Mucosa of stomach (tissue), 1 donor: ENCODE data around the gene ROBO1.

Experiments used
- H3K27me3 ChIP-seq: one replicate; pipeline ENCODE4 v1.7.0; 2013; ENCODE audit warnings: mild to moderate bottlenecking, low read length; ENCODE audit not compliant: control insufficient read depth, insufficient read depth
- H3K36me3 ChIP-seq: one replicate; pipeline ENCODE4 v1.7.0; 2013; ENCODE audit warnings: low read length; ENCODE audit not compliant: control insufficient read depth, insufficient read depth
- H3K4me1 ChIP-seq: one replicate; pipeline ENCODE4 v1.7.0; 2013; ENCODE audit warnings: mild to moderate bottlenecking, low read length; ENCODE audit not compliant: control insufficient read depth, insufficient read depth
- H3K4me3 ChIP-seq: one replicate; pipeline ENCODE4 v1.7.0; 2013; ENCODE audit warnings: low read length
- H3K9ac ChIP-seq: one replicate; pipeline ENCODE4 v1.7.0; 2013; ENCODE audit warnings: mild to moderate bottlenecking, low read length, moderate library complexity
- H3K9me3 ChIP-seq: one replicate; pipeline ENCODE4 v1.7.0; 2013; ENCODE audit warnings: mild to moderate bottlenecking, low read length, moderate library complexity; ENCODE audit not compliant: control insufficient read depth
- donor health status: Pancreatic carcinoma.

ROBO1 gene

GRCh38 chr3:79392479-79392878 is 375.3 kb downstream of the ROBO1 start:
- no peak overlapping the region for H3K4me3 ChIP-seq
- H3K9me3 ChIP-seq = no peaks in the 10 kb centered on the region

DNA sequence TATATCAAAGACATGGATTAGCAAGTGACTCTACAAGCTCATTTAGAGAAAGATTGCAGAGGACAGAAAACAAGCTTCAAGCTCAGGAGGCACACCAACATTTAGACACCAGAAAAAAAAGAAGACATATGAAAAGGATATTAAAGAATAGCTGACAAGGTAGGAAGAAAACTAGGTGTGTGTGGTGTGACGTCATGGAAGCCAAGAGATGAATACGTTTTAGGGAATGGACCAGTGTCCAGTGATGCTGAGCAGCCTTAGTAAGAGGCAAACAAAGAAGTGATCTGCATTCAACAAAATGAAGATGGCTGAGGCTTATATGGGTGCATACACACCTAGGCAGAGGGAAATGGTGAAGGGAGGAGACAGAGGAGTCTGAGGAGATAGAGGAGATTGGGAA is 377.4 kb downstream of the ROBO1 start:
- H3K9ac ChIP-seq = no peak overlapping the region
- H3K4me3 ChIP-seq = no peak overlapping the region
- no peaks in the 10 kb centered on the region for H3K4me1 ChIP-seq
- no peaks in the 10 kb centered on the region for H3K27me3 ChIP-seq
- no peaks in the 10 kb centered on the region for H3K9me3 ChIP-seq
- no peaks in the 10 kb centered on the region for H3K36me3 ChIP-seq

More at GRCh38 chr3:79392479-79392878, 375.3 kb downstream of the ROBO1 start:
- no peaks in the 10 kb centered on the region for H3K36me3 ChIP-seq
- H3K9ac ChIP-seq = no peak overlapping the region
- no peaks in the 10 kb centered on the region for H3K27me3 ChIP-seq
- H3K4me1 ChIP-seq = no peaks in the 10 kb centered on the region

DNA sequence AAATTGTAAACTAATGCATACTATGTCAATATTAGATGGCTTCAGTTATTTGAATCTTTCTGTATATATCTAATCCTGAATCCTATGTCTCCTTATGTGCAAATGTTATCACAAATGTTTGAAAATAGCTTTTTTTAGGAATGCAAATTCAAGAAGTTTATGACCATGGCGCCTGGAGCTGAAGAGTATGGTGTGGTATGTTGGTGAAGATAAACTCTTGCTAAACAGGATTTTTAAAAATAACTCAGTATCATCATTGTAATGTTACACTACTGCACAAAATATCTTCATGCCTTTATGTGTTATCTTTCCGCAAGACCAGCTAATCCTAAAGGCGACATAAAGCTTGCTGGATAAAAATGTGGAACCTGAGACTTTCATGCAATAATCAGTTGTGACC is 382.6 kb downstream of the ROBO1 start:
- H3K27me3 ChIP-seq = no peaks in the 10 kb centered on the region
- no peaks in the 10 kb centered on the region for H3K9me3 ChIP-seq
- H3K4me1 ChIP-seq = no peaks in the 10 kb centered on the region
- H3K36me3 ChIP-seq = no peaks in the 10 kb centered on the region
- no peak overlapping the region for H3K4me3 ChIP-seq
- H3K9ac ChIP-seq = no peak overlapping the region

DNA sequence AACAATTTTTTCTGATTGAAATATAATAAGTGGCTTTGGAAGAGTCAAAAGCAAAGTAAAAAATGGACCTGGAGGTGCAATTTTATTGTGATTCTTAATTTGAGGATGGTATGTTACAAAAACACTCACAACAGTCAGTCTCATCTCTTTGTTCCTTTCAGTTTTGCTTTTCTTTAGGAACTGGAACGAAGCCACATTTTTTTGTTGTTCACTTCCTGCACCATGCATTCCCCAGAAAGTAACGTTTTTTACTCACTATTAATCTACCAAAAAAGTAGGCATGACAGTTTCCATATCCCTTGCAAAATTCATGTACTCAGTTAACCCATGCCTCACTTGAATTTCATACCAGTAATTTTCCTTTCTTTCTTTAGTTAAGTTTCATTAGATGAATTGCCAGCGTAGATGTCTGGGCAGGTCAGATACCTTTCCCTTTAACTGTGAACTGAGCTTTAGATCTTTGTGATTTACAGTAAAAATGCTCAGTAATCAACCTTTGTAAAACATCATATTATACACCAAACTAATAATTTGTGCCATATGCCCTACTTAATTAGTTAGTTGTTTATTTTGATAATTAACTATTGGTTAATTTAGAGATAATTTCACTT is 384.3 kb downstream of the ROBO1 start:
- Histone ChIP-seq H3K36me3 (no peaks in the 10 kb centered on the region), H3K4me3 (no peak overlapping the region), H3K9ac (no peak overlapping the region), H3K9me3 (no peaks in the 10 kb centered on the region), H3K4me1 (no peaks in the 10 kb centered on the region), H3K27me3 (no peaks in the 10 kb centered on the region)

- H3K36me3 ChIP-seq = no peaks in the 10 kb centered on the region
- H3K4me1 ChIP-seq = no peaks in the 10 kb centered on the region
- H3K4me3 ChIP-seq = no peak overlapping the region
- H3K9me3 ChIP-seq = no peaks in the 10 kb centered on the region
- no peak overlapping the region for H3K9ac ChIP-seq
- no peaks in the 10 kb centered on the region for H3K27me3 ChIP-seq
Observed at GRCh38 chr3:79380581-79380980, 387.2 kb downstream of the ROBO1 start.

DNA sequence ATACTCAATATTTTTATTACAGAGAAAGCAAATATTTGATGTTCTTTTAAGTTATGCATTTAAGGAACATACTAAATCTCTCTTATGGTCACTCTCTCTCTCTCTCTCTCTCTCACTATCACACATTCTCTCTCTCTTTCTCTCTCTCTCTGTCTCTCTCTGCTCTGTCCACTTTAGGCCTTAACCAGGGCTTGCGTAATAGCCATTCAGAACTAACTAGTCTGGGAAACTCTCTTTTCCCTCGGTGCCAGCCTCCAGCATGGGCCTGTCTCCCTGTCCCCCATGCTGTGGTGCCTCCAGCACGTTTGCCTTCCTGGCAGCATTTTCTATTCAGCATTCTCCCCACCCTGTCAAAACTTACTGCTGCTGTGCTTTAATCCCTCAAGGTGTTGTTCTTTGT is 389.7 kb downstream of the ROBO1 start:
- Histone ChIP-seq H3K9ac (no peak overlapping the region), H3K4me3 (no peak overlapping the region), H3K4me1 (no peaks in the 10 kb centered on the region), H3K27me3 (no peaks in the 10 kb centered on the region), H3K9me3 (no peaks in the 10 kb centered on the region), H3K36me3 (no peaks in the 10 kb centered on the region)

GRCh38 chr3:79369306-79369705 is 398.5 kb downstream of the ROBO1 start:
- Histone ChIP-seq H3K27me3 (no peaks in the 10 kb centered on the region), H3K9me3 (no peaks in the 10 kb centered on the region), H3K4me1 (no peaks in the 10 kb centered on the region), H3K36me3 (no peaks in the 10 kb centered on the region), H3K9ac (no peak overlapping the region), H3K4me3 (no peak overlapping the region)

GRCh38 chr3:79368403-79368802 is 399.4 kb downstream of the ROBO1 start:
- Histone ChIP-seq H3K9me3 (no peaks in the 10 kb centered on the region), H3K4me3 (no peak overlapping the region), H3K9ac (no peak overlapping the region), H3K27me3 (no peaks in the 10 kb centered on the region), H3K36me3 (no peaks in the 10 kb centered on the region), H3K4me1 (no peaks in the 10 kb centered on the region)

DNA sequence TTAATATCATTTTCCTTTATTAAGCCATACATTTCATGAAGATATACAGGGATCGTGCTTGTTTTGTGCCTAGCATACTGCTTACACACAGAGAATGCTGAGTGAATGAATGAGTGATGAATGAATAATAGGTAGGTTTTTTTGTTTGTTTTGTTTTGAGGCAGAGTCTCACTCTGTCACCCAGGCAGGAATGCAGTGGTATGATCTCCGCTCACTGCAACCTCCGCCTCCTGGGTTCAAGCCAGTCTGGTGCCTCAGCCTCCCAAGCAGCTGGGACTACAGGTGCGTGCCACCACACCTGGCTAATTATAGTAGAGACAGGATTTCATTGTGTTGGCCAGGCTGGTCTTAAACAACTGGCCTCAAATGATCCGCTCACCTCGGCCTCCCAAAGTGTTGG is 400.0 kb downstream of the ROBO1 start:
- Histone ChIP-seq H3K9me3 (no peaks in the 10 kb centered on the region), H3K9ac (no peak overlapping the region), H3K36me3 (no peaks in the 10 kb centered on the region), H3K4me1 (no peaks in the 10 kb centered on the region), H3K27me3 (no peaks in the 10 kb centered on the region), H3K4me3 (no peak overlapping the region)

DNA sequence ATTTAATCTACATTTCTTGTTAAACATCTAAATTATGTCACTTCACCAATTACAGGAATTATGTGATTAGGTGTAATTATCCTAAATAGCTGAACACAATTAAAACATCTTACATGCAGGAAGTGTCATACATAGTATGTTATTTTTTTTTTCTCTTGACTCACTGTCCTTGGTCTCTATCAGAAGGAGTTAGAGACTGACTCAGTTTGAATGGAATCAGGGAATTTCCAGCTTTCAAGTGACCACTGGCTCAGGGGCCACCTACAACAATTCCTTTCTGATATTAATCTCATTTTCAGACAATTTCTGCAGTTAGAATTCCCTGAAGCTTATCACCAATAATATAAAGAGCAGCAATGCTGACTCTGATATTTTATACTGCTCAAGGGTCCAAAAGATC is 400.7 kb downstream of the ROBO1 start:
- H3K27me3 ChIP-seq = no peaks in the 10 kb centered on the region
- H3K9me3 ChIP-seq = no peaks in the 10 kb centered on the region
- H3K36me3 ChIP-seq = no peaks in the 10 kb centered on the region
- no peaks in the 10 kb centered on the region for H3K4me1 ChIP-seq
- no peak overlapping the region for H3K4me3 ChIP-seq
- H3K9ac ChIP-seq = no peak overlapping the region

- no peak overlapping the region for H3K4me3 ChIP-seq
- no peaks in the 10 kb centered on the region for H3K27me3 ChIP-seq
- no peaks in the 10 kb centered on the region for H3K9me3 ChIP-seq
- no peak overlapping the region for H3K9ac ChIP-seq
- H3K36me3 ChIP-seq = no peaks in the 10 kb centered on the region
- no peaks in the 10 kb centered on the region for H3K4me1 ChIP-seq
Observed at GRCh38 chr3:79366414-79366813, 401.4 kb downstream of the ROBO1 start.

- no peaks in the 10 kb centered on the region for H3K9me3 ChIP-seq
- no peaks in the 10 kb centered on the region for H3K36me3 ChIP-seq
- no peaks in the 10 kb centered on the region for H3K27me3 ChIP-seq
- no peak overlapping the region for H3K4me3 ChIP-seq
- H3K9ac ChIP-seq = no peak overlapping the region
- no peaks in the 10 kb centered on the region for H3K4me1 ChIP-seq
Observed at GRCh38 chr3:79364784-79365183, 403.0 kb downstream of the ROBO1 start.
